ENCODE results near the gene TNFAIP8L1.

DNA sequence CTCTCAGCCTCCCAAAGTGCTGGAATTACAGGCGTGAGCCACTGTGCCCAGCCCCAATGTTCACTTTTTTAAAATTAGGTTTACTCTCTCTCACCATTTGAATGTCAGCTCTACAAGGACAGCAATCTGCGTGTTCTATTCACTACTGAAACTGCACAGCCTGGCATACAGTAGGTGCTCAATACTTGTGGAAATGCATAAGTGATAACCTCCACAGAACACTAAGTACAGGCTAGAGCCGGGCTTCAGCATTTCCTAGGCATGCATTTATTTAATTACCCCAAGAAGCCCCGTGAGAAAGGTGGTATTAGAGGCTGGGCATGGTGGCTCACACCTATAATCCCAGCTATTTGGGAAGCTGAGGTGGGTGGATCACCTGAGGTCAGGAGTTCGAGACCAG, 33.1 kb upstream of the TNFAIP8L1 start:
- TF ChIP-seq CTCF (IDR thresholded peaks at IDR 0.05), result no peak
- TF ChIP-seq POLR2A (IDR thresholded peaks at IDR 0.05), result no peak
